NT2/D1 (cell line): ENCODE measurements around the gene FAM151A.

Experiments used
- DNase-seq: peaks from one replicate; pipeline ENCODE4 v3.0.0-alpha.2; 2011; ENCODE audit warnings: low read depth, low spot score
- H3K27me3 ChIP-seq: 2 replicates; pipeline ENCODE4 v1.6.0; 2011; ENCODE audit warnings: mild to moderate bottlenecking; ENCODE audit not compliant: insufficient read length, insufficient read depth
- H3K36me3 ChIP-seq: 2 replicates; pipeline ENCODE4 v1.6.1; 2011; ENCODE audit warnings: mild to moderate bottlenecking, low read length, mixed read lengths; ENCODE audit not compliant: insufficient read depth, insufficient read length
- H3K4me1 ChIP-seq: 2 replicates; pipeline ENCODE4 v1.5.1; 2011; ENCODE audit not compliant: insufficient read depth, insufficient read length
- H3K4me3 ChIP-seq: 2 replicates; pipeline ENCODE4 v1.5.1; 2011; ENCODE audit warnings: low read depth; ENCODE audit not compliant: insufficient read length
- H3K9ac ChIP-seq: 2 replicates; pipeline ENCODE4 v1.6.0; 2011; ENCODE audit warnings: low read depth; ENCODE audit not compliant: insufficient read length
- H3K9me3 ChIP-seq: 2 replicates; pipeline ENCODE4 v1.5.1; 2011; ENCODE audit warnings: mild to moderate bottlenecking, low read length; ENCODE audit not compliant: insufficient read depth
- SUZ12 ChIP-seq: IDR thresholded peaks from 2 replicates; pipeline ENCODE4 v1.6.1; 2011; ENCODE audit not compliant: insufficient read length, insufficient read depth; ENCODE audit errors: extremely low read depth
- YY1 ChIP-seq: IDR thresholded peaks from 2 replicates; pipeline ENCODE4 v1.6.1; 2011; ENCODE audit not compliant: insufficient read length, insufficient read depth
- ZNF274 ChIP-seq: IDR thresholded peaks from 2 replicates; pipeline ENCODE4 v1.6.1; 2011; ENCODE audit warnings: mild to moderate bottlenecking, low read depth, low read length

The FAM151A gene

GRCh38 chr1:54588377-54588776, 34.9 kb downstream of the FAM151A start:
- peaks cover 5% of the 10 kb centered on the region for H3K4me1 ChIP-seq
- no peaks in the 10 kb centered on the region for H3K9me3 ChIP-seq
- no peaks in the 10 kb centered on the region for H3K27me3 ChIP-seq
- TF ChIP-seq SUZ12: no peak
- no peak for TF ChIP-seq ZNF274
- no peak for TF ChIP-seq YY1
- no peak overlapping the region for H3K4me3 ChIP-seq
- no peak for DNase-seq
- H3K36me3 ChIP-seq: no peaks in the 10 kb centered on the region
- no peak overlapping the region for H3K9ac ChIP-seq

- TF ChIP-seq SUZ12 (no peak), YY1 (no peak), ZNF274 (no peak)
- Histone ChIP-seq H3K9me3 (no peaks in the 10 kb centered on the region), H3K9ac (no peak overlapping the region), H3K36me3 (no peaks in the 10 kb centered on the region), H3K4me3 (no peak overlapping the region), H3K4me1 (peaks cover 14% of the 10 kb centered on the region), H3K27me3 (no peaks in the 10 kb centered on the region)
- no peak for DNase-seq
Observed at GRCh38 chr1:54585181-54586066, 37.9 kb downstream of the FAM151A start.

- H3K9ac ChIP-seq: no peak overlapping the region
- H3K27me3 ChIP-seq: no peaks in the 10 kb centered on the region
- TF ChIP-seq SUZ12: no peak
- no peak for TF ChIP-seq ZNF274
- no peak for TF ChIP-seq YY1
- no peak overlapping the region for H3K4me3 ChIP-seq
- H3K36me3 ChIP-seq: no peaks in the 10 kb centered on the region
- no peak for DNase-seq
- H3K9me3 ChIP-seq: no peaks in the 10 kb centered on the region
- peaks cover 14% of the 10 kb centered on the region for H3K4me1 ChIP-seq
Observed at GRCh38 chr1:54584575-54584974, 38.8 kb downstream of the FAM151A start.

- Histone ChIP-seq H3K27me3 (no peaks in the 10 kb centered on the region), H3K4me3 (no peak overlapping the region), H3K36me3 (no peaks in the 10 kb centered on the region), H3K4me1 (peaks cover 14% of the 10 kb centered on the region), H3K9ac (no peak overlapping the region), H3K9me3 (no peaks in the 10 kb centered on the region)
- DNase-seq: no peak
- no peak for TF ChIP-seq YY1
- no peak for TF ChIP-seq SUZ12
- TF ChIP-seq ZNF274: no peak
Observed at GRCh38 chr1:54583871-54584270, 39.5 kb downstream of the FAM151A start.

- no peaks in the 10 kb centered on the region for H3K27me3 ChIP-seq
- H3K36me3 ChIP-seq: no peaks in the 10 kb centered on the region
- TF ChIP-seq SUZ12 (no peak), YY1 (no peak), ZNF274 (no peak)
- H3K4me1 ChIP-seq: peaks cover 14% of the 10 kb centered on the region
- H3K9ac ChIP-seq: no peak overlapping the region
- no peaks in the 10 kb centered on the region for H3K9me3 ChIP-seq
- H3K4me3 ChIP-seq: no peak overlapping the region
- no peak for DNase-seq
Observed at GRCh38 chr1:54583307-54583686, 40.0 kb downstream of the FAM151A start.

- no peak overlapping the region for H3K9ac ChIP-seq
- no peaks in the 10 kb centered on the region for H3K27me3 ChIP-seq
- DNase-seq: no peak
- H3K36me3 ChIP-seq: no peaks in the 10 kb centered on the region
- H3K9me3 ChIP-seq: no peaks in the 10 kb centered on the region
- TF ChIP-seq ZNF274 (no peak), SUZ12 (no peak), YY1 (no peak)
- H3K4me1 ChIP-seq: peaks cover 16% of the 10 kb centered on the region
- H3K4me3 ChIP-seq: no peak overlapping the region
Observed at GRCh38 chr1:54582566-54583306, 40.6 kb downstream of the FAM151A start.

- Histone ChIP-seq H3K9me3 (no peaks in the 10 kb centered on the region), H3K36me3 (no peaks in the 10 kb centered on the region), H3K27me3 (no peaks in the 10 kb centered on the region), H3K4me1 (peaks cover 16% of the 10 kb centered on the region), H3K9ac (peak overlapping the region; percentile 4), H3K4me3 (no peak overlapping the region)
- DNase-seq: no peak
- TF ChIP-seq ZNF274 (no peak), YY1 (no peak), SUZ12 (no peak)
Observed at GRCh38 chr1:54581621-54582035, 41.7 kb downstream of the FAM151A start.
